ENCODE measurements around the gene TSPAN10. TPM values are rescaled to one million over a fixed set of nuclear protein-coding genes. Genes with fewer than 3 reads are reported as not detected.

Gene TSPAN10
- total RNA-seq, 3 donors from 2014 or later, result 0.27 to 0.47 (median 0.41) TPM

GRCh38 chr17:81635973-81636504 is 957 bp upstream of the TSPAN10 start:
- Histone ChIP-seq H3K4me3 (peak overlapping the region; percentile 69), H3K4me1 (ENCODE audit: low read depth) (peaks cover 10% of the 10 kb centered on the region), H3K9me3 (no peaks in the 10 kb centered on the region), H3K36me3 (ENCODE audit: low read depth) (no peaks in the 10 kb centered on the region)
- DNase-seq (no peak), ATAC-seq (no peak)
- TF ChIP-seq, protein P1, sequence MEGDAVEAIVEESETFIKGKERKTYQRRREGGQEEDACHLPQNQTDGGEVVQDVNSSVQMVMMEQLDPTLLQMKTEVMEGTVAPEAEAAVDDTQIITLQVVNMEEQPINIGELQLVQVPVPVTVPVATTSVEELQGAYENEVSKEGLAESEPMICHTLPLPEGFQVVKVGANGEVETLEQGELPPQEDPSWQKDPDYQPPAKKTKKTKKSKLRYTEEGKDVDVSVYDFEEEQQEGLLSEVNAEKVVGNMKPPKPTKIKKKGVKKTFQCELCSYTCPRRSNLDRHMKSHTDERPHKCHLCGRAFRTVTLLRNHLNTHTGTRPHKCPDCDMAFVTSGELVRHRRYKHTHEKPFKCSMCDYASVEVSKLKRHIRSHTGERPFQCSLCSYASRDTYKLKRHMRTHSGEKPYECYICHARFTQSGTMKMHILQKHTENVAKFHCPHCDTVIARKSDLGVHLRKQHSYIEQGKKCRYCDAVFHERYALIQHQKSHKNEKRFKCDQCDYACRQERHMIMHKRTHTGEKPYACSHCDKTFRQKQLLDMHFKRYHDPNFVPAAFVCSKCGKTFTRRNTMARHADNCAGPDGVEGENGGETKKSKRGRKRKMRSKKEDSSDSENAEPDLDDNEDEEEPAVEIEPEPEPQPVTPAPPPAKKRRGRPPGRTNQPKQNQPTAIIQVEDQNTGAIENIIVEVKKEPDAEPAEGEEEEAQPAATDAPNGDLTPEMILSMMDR (IDR thresholded peaks at IDR 0.05), result no peak
- intact Hi-C loops (cut with DNase I, micrococcal nuclease), result no loop called here

DNA sequence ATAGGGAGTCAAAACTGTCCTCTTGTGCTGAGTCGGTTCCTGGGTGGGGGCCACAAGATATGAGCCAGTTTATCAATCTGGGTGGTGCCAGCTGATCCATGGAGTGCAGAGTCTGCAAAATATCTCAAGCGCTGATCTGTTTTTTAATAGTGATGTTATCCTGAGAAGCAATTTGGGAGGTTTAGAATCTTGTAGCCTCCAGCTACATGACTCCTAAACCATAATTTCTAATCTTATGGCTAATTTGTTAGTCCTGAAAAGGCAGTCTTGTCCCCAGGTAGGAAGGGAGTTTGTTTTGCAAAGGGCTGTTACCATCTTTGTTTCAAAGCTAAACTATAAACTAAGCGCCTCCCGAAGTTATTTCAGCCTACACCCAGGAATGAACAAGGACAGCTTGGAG is 1.7 kb downstream of the TSPAN10 start:
- Histone ChIP-seq H3K9me3 (no peaks in the 10 kb centered on the region), H3K4me3 (no peak overlapping the region), H3K4me1 (ENCODE audit: low read depth) (peaks cover 10% of the 10 kb centered on the region), H3K36me3 (ENCODE audit: low read depth) (no peaks in the 10 kb centered on the region)
- intact Hi-C loops (cut with DNase I, micrococcal nuclease), result no loop called here
- TF ChIP-seq, protein P1 (IDR thresholded peaks at IDR 0.05), result no peak
- DNase-seq (no peak), ATAC-seq (no peak)

DNA sequence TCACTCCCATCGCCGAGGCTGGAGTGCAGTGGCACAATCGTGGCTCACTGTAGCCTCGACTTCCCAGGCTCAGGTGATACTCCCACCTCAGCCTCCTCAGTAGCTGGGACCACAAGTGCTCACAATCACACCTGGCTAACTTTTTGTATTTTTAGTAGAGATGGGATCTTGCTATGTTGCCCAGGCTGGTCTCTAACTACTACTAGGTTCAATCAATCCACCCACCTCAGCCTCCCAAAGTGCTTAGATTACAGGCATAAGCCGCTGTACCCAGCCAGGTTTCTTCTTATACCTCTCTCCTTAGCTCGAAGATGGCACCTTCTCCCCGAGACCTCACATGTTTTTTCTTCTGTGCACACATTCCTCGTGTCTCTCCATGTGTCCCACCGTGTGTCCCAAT is 3.0 kb downstream of the TSPAN10 start:
- Histone ChIP-seq H3K4me3 (no peak overlapping the region), H3K9me3 (no peaks in the 10 kb centered on the region), H3K36me3 (ENCODE audit: low read depth) (no peaks in the 10 kb centered on the region), H3K4me1 (ENCODE audit: low read depth) (peaks cover 10% of the 10 kb centered on the region)
- DNase-seq (no peak), ATAC-seq (no peak)
- TF ChIP-seq, protein P1 (IDR thresholded peaks at IDR 0.05), result no peak
- intact Hi-C loops (cut with DNase I, micrococcal nuclease), result no loop called here

DNA sequence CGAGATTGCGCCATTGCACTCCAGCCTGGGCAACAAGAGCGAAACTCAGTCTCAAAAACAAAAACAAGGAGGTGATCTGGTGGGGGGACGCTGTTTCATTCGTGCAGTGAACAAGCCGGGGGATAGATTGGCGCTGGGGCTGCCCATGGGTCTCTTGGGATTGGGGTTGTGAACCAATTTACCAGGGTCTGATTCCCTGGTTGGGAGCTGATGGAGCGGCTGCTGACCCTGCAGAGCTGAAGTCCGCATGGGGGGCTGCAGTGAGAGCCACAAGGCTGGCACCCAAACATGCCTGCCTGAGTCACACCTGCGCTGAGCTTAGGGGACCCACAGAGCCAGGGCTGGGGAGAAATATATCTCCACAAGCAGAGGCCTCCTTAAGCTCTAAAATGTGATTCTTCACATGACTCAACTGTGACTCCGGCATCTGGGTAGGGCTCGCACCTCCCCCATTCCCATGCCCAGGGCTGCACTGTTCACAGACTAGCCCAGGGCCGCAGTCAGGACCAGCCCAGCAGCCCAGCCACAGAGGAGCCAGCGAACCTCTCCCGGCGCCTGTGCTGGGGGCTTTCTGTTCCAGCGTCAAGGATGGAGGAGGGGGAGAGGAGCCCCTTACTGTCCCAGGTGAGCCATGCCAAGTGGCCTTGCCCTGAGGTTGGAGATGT is 5.0 kb downstream of the TSPAN10 start:
- Histone ChIP-seq H3K4me1 (ENCODE audit: low read depth) (no peaks in the 10 kb centered on the region), H3K36me3 (ENCODE audit: low read depth) (no peaks in the 10 kb centered on the region), H3K4me3 (no peak overlapping the region), H3K9me3 (no peaks in the 10 kb centered on the region)
- intact Hi-C loops (cut with DNase I, micrococcal nuclease), result no loop called here
- ATAC-seq, result no peak
- DNase-seq, result peak in 1 of 3 donors; percentile 30
- TF ChIP-seq, protein P1 (IDR thresholded peaks at IDR 0.05), result no peak

DNA sequence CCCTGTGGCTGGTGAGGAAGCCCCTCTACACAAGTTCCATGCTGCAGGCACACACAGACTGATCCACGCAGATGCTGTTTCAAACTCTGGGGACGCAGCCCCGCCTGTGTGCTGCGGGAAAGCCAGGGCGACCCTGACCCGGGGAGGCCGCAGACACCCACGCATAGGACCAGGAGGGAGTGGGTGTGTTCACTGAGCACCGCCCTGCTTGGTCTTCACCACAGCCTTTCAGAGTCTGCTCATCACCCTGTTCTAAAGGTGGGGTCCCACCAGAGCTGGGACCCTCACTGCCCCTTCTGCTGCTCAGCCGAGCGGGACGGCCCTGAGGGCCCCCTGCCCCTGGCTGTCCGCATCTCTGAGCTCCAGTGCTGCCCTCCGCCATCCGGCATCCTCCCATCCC is 7.5 kb downstream of the TSPAN10 start:
- no peak for ATAC-seq
- no peak overlapping the region for H3K4me3 ChIP-seq
- no peaks in the 10 kb centered on the region for H3K36me3 ChIP-seq (ENCODE audit: low read depth)
- no peaks in the 10 kb centered on the region for H3K9me3 ChIP-seq
- intact Hi-C loops (cut with DNase I, micrococcal nuclease), result no loop called here
- TF ChIP-seq, protein P1 (IDR thresholded peaks at IDR 0.05), result no peak
- H3K4me1 ChIP-seq (ENCODE audit: low read depth), result no peaks in the 10 kb centered on the region
- DNase-seq, result no peak
